SU-DHL-6 (cell line): ENCODE results near the gene RTF1.

Experiments
- H2AFZ ChIP-seq: fragments of 200-600 bp; sonication (generic); 2 replicates; pipeline ENCODE4 v1.6.1; 2014; ENCODE audit warnings: low read depth, mild to moderate bottlenecking, moderate library complexity, mixed read lengths, antibody characterized with exemption, low read length; ENCODE audit not compliant: severe bottlenecking
- H3F3A ChIP-seq: fragments of 200-600 bp; shearing (Covaris generic); 2 replicates; pipeline ENCODE4 v1.6.0; 2016; ENCODE audit warnings: antibody characterized with exemption, mild to moderate bottlenecking; ENCODE audit not compliant: insufficient read depth
- H3K27ac ChIP-seq: fragments of 200-600 bp; sonication (generic); 2 replicates; pipeline ENCODE4 v1.5.1; 2016; ENCODE audit warnings: low read depth, mild to moderate bottlenecking, low read length, moderate library complexity, mixed read lengths
- H3K27me3 ChIP-seq: fragments of 200-600 bp; sonication (generic), shearing (Covaris generic); 2 replicates; pipeline ENCODE4 v1.6.0; 2014; ENCODE audit warnings: mild to moderate bottlenecking, low read length
- H3K36me3 ChIP-seq: fragments of 200-600 bp; sonication (generic); 2 replicates; pipeline ENCODE4 v1.6.1; 2014; ENCODE audit warnings: mild to moderate bottlenecking, low read length, mixed read lengths
- H3K4me2 ChIP-seq: fragments of 300-600, 200-600 bp; shearing (Covaris generic), sonication (generic); 2 replicates; pipeline ENCODE4 v1.6.0; 2014; ENCODE audit warnings: low read length, low read depth, mild to moderate bottlenecking; ENCODE audit not compliant: poor library complexity, severe bottlenecking
- H3K4me3 ChIP-seq: fragments of 200-600 bp; sonication (generic); 2 replicates; pipeline ENCODE4 v1.5.1; 2014; ENCODE audit warnings: antibody characterized with exemption, low read length, mild to moderate bottlenecking, mixed read lengths; ENCODE audit not compliant: insufficient read depth, poor library complexity, severe bottlenecking
- H3K79me2 ChIP-seq: fragments of 200-600 bp; sonication (generic); 2 replicates; pipeline ENCODE4 v1.6.1; 2014; ENCODE audit warnings: mild to moderate bottlenecking, low read length, moderate library complexity; ENCODE audit not compliant: insufficient read depth
- H3K9ac ChIP-seq: fragments of 200-600 bp; sonication (generic); 2 replicates; pipeline ENCODE4 v1.7.0; 2014; ENCODE audit warnings: mild to moderate bottlenecking, low read length
- H3K9me2 ChIP-seq: fragments of 200-600 bp; sonication (generic); replicated peaks from 2 replicates; pipeline ENCODE4 v1.6.1; 2014; ENCODE audit warnings: low read length; ENCODE audit not compliant: insufficient read depth
- H3K9me3 ChIP-seq: fragments of 200-600 bp; sonication (generic); 2 replicates; pipeline ENCODE4 v1.6.1; 2014; ENCODE audit warnings: low read length, mixed read lengths; ENCODE audit not compliant: insufficient read depth
- H4K20me1 ChIP-seq: fragments of 200-600 bp; sonication (generic); 2 replicates; pipeline ENCODE4 v1.6.1; 2014; ENCODE audit warnings: low read depth, mild to moderate bottlenecking, antibody characterized with exemption, low read length, moderate library complexity, mixed read lengths
- CTCF ChIP-seq: fragments of 200-600 bp; sonication (generic); IDR thresholded peaks from one replicate; pipeline ENCODE4 v1.5.1; 2017; ENCODE audit warnings: antibody characterized with exemption, mild to moderate bottlenecking, low read length, moderate library complexity; ENCODE audit not compliant: insufficient read depth, poor library complexity, severe bottlenecking
- EZH2phosphoT487 ChIP-seq: fragments of 200-600 bp; sonication (generic), shearing (Covaris generic); conservative IDR thresholded peaks from 2 replicates; pipeline ENCODE4 v1.6.1; 2018; ENCODE audit warnings: mild to moderate bottlenecking, antibody characterized with exemption, low read length, moderate library complexity, mixed read lengths

The RTF1 gene

GRCh38 chr15:41484937-41485625 lies 68.2 kb downstream of the RTF1 start:
- Histone ChIP-seq H3K27me3 (no peaks in the 10 kb centered on the region), H3K36me3 (no peaks in the 10 kb centered on the region), H3F3A (no peaks in the 10 kb centered on the region), H2AFZ (no peak overlapping the region), H3K9me2 (no peaks in the 10 kb centered on the region), H3K4me2 (no peak overlapping the region), H3K9ac (no peak overlapping the region), H3K4me3 (no peak overlapping the region), H3K9me3 (no peaks in the 10 kb centered on the region), H3K27ac (no peak overlapping the region), H3K79me2 (no peaks in the 10 kb centered on the region), H4K20me1 (no peaks in the 10 kb centered on the region)
- TF ChIP-seq CTCF (no peak), EZH2phosphoT487 (no peak)

GRCh38 chr15:41486286-41486685 lies 69.4 kb downstream of the RTF1 start:
- Histone ChIP-seq H3K4me2 (no peak overlapping the region), H4K20me1 (no peaks in the 10 kb centered on the region), H3K9me2 (no peaks in the 10 kb centered on the region), H3K9me3 (no peaks in the 10 kb centered on the region), H3K9ac (no peak overlapping the region), H3K27me3 (no peaks in the 10 kb centered on the region), H3K79me2 (no peaks in the 10 kb centered on the region), H3F3A (no peaks in the 10 kb centered on the region), H3K27ac (no peak overlapping the region), H2AFZ (no peak overlapping the region), H3K36me3 (no peaks in the 10 kb centered on the region), H3K4me3 (no peak overlapping the region)
- no peak for TF ChIP-seq CTCF
- TF ChIP-seq EZH2phosphoT487, result no peak

GRCh38 chr15:41487381-41487780 lies 70.5 kb downstream of the RTF1 start:
- no peaks in the 10 kb centered on the region for H3K9me3 ChIP-seq
- TF ChIP-seq CTCF (no peak), EZH2phosphoT487 (no peak)

More at GRCh38 chr15:41487381-41487780, 70.5 kb downstream of the RTF1 start:
- Histone ChIP-seq H3K79me2 (no peaks in the 10 kb centered on the region), H3K36me3 (no peaks in the 10 kb centered on the region), H3K9ac (no peak overlapping the region), H3K27ac (no peak overlapping the region), H3K9me2 (no peaks in the 10 kb centered on the region), H3K4me2 (no peak overlapping the region), H4K20me1 (no peaks in the 10 kb centered on the region), H3K4me3 (no peak overlapping the region), H3F3A (no peaks in the 10 kb centered on the region), H3K27me3 (no peaks in the 10 kb centered on the region), H2AFZ (no peak overlapping the region)
